Central memory CD4-positive, alpha-beta T cell (primary cell): Measurements from ENCODE around the gene MBP.
"Not testable (repeated sequence)": the region's sequence is repeated elsewhere in the genome, so short reads cannot be mapped to it uniquely, and the experiment has no call there.

Experiments
- DNase-seq: peaks from one replicate; pipeline ENCODE4 v3.0.0; 2022

Gene MBP

DNA sequence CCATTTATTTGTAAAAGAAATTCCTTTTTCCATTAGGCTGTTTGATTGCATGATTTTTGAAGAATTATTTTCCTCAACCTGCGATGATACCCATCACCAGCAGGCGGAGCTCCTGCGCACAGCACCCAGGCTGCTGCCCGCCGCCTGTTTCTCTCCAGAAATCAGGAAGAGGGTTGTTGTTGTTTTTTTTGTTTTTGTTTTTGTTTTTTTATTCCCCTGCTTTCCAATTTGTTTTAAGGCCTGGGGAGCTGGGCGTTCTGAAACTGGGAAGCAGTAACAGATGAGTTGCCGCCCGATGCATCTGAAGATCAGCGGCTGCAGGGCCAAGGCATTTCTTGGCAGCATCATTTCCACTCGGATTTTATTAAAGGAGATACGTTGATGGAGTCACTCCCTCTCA lies 132.1 kb downstream of the MBP start:
- peak; percentile 32 for DNase-seq

GRCh38 chr18:76999077-76999476 lies 133.5 kb downstream of the MBP start:
- no peak for DNase-seq

DNA sequence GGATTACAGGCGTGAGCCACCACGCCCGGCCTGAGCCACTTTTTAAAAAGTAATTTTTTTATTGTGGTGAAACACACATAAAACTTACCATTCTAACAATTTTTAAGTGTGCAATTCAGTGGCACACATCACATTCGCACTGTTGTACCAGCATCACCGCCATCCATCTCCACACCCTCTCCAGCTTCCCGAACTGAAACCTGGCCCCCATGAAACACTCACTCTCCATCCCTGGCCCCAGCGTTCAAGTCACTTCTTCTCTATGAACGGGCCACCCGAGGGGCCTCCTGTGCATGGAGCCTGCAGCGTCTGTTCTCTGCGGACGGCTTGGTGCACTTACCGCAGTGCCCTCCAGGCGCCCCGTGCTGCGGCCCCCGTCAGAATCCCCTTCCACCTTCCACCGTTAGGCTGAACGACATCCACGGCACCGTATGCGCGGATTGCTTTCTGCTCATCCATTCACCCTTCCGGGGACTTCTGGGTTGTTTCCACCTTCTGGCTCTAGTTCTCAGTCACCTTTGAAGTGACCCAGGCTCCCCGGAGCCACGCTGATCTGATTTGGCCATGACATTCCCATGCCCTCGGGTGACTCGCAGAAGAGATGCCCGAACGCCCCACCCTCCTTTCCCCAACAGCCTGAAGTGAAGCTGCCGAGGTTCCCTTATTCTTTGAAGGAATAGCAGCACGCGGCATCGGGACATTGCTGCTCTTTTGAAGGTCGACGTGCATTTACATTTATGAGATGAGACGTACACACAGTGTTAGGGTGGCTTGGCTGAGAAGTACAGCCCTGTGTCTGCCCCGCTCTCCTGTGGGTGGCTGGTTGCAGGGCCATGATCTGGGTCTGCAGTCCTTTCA lies 134.4 kb downstream of the MBP start:
- DNase-seq, result no peak

GRCh38 chr18:76996429-76996828 lies 136.2 kb downstream of the MBP start:
- DNase-seq, result no peak

DNA sequence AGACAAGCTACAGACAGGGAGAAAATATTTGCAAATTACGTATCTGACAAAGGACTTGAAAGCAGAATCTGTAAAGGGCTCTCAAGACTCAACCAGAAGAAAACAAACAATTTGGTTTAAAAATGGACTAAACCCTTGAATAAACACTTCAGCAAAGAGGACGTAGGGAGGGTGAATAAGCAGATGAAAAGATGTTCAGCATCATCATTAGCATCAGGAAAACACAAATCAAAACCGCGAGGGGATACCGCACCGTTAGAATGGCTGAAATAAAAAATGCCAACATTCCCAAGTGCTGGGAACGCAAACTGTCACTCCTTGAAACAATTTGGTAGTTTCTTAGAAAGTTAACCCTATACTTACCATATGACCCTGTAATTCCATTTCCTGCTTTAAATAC lies 136.7 kb downstream of the MBP start:
- no peak for DNase-seq

DNA sequence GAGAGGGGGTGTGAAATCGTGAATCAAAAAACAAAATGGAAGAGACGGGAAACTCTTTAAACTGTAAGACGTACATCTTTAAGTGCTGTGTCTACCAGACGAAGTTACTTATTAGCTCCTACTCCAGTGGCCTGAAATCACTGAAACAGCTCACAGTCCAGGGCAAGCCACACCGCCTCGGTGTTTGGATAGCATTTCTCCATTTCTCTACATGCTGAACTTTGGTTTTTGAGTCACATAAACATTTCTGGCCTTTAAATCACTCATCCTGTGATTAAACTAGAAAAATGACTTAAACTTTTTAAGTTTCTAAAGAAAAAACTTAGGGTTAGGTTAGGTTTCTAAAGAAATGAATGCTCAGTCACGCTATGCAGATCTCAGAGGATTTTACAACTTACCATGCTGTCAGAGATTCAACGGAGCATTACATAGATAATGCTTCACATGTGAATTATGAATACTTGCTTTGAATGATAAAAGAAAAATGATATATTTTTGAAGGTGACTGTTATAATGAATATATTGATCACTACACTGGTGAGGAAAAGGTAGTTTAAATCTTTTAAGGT lies 138.4 kb downstream of the MBP start:
- no peak for DNase-seq

DNA sequence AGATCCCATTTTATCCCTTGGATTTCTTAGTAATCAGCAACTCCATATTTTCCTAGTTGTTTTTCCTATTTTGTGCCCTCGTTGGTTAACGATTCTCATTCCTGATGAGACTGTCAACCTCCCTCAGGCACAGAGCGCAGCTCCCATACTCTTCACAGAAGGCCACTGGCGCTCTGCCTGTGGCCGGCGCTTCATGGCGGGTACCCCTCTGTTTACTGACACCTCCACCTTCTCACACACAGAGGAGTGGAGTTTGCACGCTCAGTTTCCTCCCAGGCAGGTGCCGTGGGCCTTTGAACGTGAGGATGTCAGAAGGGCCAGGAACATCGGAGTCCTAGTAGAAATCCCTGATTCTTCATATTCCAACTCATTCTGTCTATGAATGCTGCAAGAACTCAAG lies 139.0 kb downstream of the MBP start:
- DNase-seq, result no peak

DNA sequence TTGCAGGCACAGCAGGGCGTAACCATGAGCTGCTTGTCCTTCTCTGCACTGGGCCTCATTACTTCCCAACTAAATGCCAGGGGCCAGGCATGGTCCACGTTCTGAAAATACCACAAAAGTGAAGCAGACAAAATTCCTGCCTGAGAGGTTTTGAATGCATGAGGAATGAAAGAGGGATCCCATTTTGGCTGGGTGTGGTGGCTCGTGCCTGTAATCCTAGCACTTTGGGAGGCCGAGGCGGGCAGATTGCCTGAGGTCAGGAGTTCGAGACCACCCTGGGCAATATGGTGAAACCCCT lies 139.5 kb downstream of the MBP start:
- DNase-seq, result no peak

- DNase-seq, result no peak
These were observed 140.1 kb downstream of the MBP start for GRCh38 chr18:76992226-76993084.

DNA sequence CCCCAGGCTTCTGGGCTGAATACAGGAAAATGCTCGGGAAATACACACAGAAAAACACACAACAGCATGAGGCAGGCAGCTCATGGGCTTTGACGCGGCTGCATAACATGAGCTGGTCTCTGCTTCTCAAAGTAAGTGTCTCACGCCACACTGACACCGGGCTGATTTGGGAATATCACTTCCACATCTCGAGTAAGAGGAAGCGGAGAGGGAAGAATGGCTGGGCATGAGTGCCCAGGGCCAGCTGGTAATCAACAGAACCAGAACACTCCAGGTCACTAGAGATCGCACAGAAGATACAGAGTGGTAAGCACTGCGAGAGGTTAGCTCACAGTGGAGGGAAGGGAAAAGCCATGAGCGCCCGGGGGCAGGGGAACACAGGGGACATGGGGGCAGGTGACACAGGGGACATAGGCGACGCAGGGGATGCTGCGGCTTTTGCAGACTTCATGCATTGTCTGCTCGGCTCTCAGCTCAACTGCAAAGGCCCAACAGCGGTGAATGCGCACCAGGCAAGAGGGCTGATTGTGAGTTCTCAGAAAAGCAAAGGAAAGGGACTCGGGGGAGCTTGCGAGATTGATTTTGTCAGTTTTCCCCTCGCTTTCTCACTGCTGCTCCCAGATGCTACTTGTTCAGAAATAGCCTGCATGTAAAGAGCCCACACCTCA lies 141.4 kb downstream of the MBP start:
- DNase-seq, result no peak

- not testable (repeated sequence) for DNase-seq
These were observed 142.1 kb downstream of the MBP start for GRCh38 chr18:76990343-76991020.

DNA sequence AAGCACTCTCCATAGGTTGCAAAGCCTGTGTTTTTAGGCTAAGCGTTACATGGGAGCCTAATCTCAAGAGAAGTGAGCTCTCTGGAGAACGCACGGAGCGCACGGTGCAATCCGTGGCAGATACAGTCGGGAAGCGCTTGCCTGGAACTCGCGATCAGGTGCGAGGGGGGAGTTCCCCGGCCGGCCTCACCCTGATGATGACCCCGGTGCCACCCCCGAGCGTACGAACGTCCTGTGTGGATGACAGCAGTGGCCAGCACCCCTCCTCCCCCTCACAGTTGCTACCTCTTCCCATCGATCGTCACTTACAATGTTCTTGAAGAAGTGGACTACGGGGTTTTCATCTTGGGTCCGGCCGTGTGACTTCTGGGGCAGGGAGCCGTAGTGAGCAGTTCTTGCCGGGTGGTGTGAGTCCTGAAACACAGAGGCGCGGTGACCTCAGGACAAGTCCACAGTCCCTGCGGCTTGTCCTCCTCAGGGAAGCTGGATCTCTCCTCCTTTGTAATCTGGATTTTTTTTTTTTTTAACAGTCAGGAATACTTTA lies 142.9 kb downstream of the MBP start:
- no peak for DNase-seq

DNA sequence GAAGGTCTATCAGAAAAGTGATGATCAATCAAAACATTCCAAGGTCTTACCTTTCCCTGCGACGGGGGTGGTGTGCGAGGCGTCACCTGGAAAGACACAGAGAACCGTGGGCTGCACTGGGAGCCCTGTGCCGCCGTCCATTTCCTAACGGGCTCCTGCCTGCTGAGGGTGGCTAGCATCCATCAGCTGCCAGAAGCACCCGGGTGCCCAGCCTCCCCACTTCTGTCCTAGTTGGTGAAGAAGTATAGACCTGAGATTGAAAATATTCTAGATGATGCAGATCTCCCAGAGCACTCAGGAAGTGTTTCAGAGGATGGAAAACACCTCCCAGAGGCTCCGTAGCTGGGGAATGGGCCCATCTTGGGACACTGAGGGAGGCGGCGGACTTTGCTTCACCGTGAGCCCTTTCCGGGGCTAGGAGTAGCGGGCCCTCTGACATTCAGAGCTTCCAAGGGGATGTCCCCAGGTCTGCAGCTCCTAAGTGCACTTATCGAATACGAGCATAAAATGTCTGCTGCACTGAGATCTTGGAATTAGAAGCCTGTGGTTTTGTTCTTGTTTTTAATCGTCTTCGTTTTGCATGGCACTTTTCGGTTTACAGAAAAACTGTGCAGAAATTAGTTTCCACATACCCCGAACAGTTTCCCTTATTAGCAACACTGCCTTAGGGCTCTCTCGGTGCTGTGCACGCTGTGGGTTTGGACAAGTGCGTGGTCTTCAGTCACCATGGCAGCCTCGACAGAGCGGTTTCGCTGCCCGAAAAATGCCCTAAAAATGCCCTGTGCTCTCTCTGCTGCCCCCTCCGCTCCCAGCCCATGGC lies 143.5 kb downstream of the MBP start:
- no peak for DNase-seq

DNA sequence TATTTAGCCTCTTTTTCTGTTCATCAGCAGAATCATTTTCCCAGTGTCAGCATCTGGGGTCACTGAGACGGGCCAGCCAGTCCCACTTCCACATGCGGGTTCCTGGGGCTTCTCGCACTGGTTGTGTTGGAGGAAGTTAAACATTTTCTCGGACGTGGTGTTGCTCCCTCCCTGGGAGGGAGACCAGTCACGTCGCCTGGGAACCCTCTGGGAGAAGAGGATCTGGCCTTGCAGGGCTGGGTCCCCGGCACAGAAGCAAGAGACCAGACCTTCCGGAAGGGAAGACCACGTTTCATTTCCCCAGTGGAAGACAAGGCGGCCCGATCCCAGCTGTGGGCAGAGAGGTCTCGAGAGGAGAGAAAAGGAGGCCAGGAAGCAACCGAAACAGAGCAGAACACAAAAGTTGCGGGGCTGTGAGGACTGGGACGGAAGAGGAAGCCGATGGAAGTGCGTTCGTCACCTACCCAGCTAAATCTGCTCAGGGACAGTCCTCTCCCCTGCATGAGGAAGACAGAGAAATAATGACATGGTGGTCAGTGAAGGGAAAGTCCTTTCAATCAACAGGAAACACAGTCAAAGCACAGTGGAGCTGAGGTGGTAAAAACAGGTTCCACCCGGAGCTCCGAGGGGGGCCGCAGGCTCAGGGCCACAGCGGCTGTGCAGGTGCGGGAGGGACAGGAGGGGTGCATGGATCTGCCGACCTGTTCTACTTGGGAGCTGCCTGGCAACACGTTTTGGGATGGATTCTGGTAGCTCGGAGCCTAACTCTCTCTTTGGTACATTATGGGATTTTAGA lies 144.4 kb downstream of the MBP start:
- no peak for DNase-seq

DNA sequence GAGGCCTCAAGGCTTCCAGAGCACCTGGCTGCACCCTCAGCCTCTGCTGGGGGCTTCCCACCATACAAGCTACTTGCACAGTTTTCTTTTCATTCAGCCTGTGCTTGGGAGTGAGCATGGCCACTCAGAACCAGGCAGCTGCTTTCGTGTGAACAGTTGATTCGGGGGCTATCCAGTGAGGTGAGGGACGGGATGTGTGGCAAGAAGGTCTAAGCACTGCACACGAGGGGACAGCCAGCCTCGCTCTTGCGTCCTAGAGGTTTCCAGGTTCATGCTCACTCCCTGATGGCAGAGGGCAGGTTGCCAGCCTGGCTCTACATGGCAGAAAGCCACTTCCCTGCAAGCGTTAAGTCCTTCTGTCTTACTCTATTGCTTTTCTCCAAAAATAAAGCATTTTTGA lies 146.2 kb downstream of the MBP start:
- DNase-seq, result no peak

DNA sequence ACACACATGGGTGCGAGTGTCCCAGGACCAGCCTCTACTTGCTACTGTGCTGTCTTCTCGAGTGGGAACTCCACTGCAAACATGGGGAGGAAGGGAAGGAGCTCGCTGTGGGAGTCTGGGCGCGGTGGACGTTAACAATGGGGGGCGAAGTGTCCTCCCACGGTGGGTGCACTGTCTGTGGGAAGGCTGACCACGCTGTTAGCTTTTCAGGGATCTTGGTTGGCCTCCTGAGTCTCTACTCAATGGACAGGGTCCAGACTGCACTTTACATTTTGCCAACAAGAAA lies 146.7 kb downstream of the MBP start:
- DNase-seq, result no peak

DNA sequence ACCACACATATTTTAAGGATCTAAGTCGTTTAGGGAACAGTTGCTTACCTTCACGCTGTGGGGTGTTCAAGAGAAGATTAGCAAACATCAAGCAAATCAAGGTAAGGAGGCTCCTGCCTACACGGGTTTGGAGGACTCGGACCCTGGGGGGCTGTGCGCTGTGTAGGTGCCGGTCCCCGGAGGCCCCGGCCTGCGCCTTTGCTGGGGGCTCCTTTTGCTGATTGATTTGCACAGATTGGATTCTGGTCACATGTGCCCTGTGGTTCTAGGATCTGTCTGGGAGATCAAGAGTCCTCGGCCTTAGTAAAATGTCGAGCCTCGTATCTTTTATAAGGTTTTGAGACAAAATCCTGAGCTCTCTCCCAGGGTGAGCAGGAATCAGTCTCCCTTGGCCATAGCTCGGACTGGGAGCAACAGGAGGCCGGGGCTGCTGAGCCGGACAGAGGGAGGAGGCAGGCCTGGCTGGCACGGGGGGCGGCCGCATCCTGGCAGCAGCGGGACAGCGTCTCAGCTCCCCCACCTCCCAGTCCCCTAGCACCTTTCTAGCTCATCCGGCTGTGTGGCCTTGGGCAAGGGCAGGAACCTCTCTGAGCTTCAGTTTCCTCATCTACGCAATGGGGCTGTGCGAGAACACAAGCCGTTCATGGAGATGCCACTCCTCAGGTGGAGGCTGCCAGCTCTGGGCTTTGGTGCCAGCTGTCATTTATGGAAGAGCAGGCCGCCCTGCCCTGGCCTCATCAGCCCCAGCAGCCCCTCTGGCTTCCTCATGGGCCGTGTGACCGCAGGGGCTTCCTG lies 147.2 kb downstream of the MBP start:
- DNase-seq, result no peak

DNA sequence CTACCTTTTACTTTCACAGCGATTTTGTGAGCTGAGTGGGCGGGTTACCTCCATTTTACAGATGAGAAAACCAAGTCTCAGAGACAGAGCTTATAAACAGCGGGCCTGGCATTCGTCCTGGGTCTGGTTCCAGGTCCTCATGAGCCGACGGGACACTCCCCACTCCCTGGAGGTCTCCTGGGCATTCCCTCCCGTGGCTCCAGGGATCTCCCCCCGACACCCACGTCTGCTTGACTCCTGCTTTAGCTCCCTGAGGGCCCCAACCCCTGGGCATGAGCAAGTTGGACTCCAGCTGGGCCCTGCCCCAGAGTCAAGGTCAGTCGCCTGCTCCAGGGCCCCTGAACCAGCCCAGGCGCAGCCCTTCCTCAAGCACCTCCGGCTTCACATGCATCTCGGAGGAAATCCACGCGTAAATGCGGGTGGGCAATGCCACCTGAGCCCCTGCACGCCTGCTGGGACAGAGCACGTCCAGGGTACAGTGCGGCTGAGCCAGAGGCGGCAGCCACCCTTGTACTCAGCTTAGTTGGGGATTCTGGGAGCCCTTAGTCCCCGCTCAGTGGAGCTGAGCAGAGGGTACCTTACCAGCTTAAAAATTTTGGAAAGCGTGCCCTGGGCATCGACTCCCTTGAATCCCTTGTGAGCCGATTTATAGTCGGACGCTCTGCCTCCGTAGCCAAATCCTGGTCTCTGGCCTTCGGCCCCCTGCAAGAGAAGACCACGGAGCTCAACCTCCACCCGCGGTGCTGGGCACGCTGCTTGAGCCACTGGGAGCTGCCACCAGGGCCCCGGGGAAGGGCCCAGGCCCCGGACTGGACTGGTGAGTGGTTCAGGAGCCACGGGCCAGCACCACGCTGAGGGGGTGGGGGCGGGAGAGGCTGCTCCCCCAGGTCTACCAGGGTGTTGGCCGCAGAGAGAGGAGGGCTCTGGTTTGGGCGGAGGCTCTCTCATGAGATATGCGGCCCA lies 148.1 kb downstream of the MBP start:
- no peak for DNase-seq

DNA sequence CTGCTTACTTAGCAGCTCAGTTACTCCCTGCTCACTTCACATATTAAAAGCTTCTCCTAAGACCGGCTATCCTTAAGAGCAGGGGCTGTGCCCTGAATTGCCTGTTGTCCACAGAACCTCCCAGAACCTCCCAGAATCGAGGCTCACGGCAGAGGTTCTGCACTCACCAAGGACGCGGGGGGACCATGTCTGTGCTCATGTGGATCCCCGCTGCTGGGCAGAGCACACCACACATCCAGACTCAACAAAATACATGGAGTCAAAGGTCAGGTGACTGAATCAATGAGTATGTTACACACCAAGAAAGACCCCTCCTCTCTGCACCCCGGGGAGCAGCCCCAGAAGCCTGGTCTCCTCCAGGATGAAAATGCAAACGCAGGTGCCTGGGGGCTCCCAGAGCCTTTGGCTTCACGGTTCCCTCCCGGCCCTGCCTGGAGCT lies 149.0 kb downstream of the MBP start:
- DNase-seq, result no peak
